GM20431 (cell line): ENCODE data around the gene GPR132.

Experiments used
- in situ Hi-C: fragments of 300-500 bp; cut with MseI, MboI; formaldehyde crosslinking; loops from one replicate; pipeline ENCODE4 v1.15.0; 2020; ENCODE audit warnings: low sequenced_read_pairs; ENCODE audit not compliant: unreplicated experiment

Gene GPR132

DNA sequence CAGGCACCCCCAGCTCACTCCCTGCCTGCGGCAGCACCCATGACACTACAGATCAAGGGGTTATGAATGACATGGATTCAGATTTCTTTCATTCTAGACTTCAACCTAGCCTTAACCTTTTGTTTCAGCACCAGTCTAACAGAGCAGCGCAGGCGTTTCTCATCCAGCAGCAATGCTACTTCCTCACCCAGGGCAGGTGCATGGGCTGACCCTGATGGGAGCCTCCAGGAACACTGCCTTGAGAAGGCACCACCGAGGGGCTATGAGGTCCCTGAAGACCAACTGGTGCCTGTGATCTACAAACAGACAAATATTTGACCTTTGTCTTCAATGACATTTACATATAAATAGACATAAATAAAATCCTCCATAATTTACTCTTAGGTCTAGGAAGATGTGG lies 55.1 kb downstream of the GPR132 start:
- in situ Hi-C loops, result no loop called here

DNA sequence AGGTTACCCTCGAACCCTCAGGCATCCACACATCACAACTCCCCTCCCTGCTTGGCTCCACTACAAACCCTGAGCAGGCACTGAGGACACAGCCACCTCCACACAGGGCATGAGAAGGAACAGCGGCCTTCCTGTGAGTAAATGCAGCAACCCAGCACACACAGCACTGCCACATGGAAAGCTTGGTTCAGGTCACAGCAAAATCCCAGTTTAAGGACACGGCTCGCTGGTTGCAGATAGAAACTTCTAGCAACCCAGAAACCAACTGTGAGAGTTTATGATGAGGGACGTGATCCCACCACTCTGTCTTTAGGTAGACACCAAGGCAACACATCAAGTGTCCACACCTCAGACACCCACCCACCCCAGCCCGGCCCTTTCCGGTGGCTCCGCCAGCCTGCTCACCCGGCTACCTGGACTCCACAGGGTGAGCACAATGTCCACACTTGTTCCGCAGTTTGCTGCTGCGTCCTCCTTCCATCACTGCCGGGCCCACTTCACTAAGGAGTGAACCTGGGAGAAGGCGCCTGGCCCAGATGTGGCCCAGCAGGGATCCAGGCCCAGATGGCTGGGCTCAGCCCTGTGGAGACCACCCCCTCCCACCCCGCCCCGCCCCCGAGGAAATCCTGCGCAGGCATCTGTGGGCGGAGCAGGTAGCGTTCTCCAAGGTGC lies 57.5 kb downstream of the GPR132 start:
- in situ Hi-C loops, result no loop called here

DNA sequence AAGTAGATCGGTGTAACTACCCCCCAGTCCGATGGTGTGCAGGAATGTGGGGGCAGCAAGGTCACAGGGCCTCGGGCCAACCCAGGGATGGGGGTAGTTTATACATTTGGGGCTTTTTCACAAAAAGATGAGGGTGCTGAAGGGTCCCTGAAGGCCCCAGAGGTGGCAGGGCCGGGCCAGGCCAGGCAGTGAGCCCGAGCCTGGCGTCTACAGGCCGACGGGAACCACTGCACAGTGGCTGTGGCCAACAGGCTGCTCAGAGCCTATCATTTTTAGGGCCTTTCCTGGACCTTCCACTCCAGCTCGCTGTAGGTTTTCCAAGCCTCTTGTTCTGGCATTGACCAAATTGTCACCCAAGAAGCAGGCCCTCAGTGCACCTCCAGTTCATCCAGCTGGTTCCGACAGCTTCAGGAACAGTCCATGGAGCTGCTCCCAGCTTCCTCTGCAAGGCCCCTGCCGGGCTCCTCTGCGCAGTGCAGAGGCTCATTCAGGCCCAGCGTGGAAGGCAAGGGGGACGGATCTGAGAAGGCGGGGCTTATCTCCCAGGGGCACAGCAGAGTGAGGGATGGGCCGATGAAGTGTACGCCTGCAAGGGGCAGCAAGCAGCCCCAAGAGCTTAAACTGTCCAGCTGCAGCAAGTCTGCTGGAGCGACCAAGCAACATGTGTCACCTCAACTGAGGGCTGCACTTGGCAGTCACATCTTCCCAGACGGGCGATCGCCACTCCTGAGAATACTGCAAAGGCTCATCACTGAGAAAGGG lies 58.2 kb downstream of the GPR132 start:
- in situ Hi-C loops, result no loop called here

DNA sequence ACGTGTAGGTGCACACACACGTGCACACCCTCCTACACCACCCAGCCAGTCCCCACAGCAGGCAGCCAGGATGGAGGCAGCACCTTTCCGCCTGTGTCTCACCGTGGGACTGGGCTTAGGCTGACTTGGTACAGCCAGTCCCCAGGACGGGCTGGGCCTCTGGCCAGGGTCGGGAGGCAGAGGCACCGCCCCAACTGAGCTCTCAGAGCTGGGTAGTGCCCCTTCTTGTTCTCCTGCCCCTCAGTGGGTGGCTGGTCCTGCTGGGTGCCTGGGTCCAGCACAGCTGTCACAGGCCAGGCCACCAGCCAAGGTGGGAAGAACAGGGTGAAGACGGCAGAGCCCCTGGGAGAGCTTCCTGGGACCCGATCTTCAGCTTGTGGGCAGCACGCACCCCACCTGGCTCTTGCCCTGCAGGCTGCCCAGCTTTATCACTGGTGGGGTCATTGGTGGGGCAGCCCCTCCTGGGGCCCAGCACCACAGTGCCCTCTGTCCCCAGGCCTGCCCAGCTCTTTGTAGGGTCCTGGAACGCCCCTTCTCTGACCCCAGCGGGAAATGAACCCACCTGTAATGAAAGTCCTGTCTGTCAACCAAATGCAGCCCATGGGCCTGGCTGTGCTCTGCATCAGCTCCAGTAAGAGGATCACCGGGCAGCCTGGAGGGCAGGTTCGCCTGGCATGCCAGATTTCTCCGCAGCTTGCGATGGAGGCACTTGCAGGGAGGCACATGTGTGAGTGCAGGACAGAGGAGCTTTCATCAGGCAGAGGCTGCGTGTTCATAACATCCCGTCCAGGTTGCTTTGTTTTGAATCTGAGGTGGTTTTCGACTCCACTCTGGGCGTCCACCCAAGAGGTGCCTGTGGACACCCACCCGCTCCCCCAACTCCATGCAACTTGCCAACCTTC lies 59.0 kb downstream of the GPR132 start:
- in situ Hi-C loops, result no loop called here

DNA sequence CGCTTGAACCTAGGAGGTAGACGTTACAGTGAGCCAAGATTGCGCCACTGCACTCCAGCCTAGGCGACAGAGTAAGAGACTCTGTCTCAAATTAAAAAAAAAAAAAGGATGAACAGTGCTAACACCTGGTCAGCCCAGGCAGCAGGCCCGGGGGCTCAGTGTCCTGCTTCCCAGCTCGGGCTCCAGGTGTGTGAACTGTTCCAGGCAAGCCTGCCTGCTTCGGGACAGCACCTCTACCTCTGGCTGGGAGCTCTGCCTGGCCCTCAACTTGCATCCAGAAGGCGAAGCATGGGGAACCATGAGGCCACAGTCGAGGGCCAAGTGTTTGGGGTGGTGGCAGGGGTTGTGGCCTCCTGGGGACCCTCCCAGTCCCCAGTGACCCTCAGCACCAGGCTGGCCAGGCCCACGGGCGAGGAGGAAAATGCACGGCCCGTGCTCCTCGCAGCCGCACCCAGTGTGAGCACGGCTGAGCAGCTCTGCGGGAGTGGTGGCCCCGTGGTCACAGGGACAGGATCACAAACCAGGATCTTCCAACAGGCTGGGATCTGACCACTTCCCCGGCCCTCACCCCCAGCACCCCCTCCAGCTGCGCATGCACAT lies 59.8 kb downstream of the GPR132 start:
- in situ Hi-C loops, result no loop called here
